Mononuclear cell (primary cell): Measurements from ENCODE around the gene CHST14. TPM values are rescaled to one million over a fixed set of nuclear protein-coding genes. Genes with fewer than 3 reads are reported as not detected.

ENCODE experiments used
- H3K27me3 ChIP-seq: 2 replicates; pipeline ENCODE4 v1.6.0; 2011; ENCODE audit warnings: low read length, control low read depth; ENCODE audit not compliant: insufficient read depth
- H3K4me1 ChIP-seq: 2 replicates; pipeline ENCODE4 v1.5.1; 2011; ENCODE audit warnings: mild to moderate bottlenecking, low read length, control low read depth; ENCODE audit not compliant: insufficient read depth
- H3K4me3 ChIP-seq: 2 replicates; pipeline ENCODE4 v1.5.1; 2011; ENCODE audit warnings: mild to moderate bottlenecking, low read length, moderate library complexity
- H3K9me3 ChIP-seq: 2 replicates; pipeline ENCODE4 v1.5.1; 2011; ENCODE audit warnings: low read depth, mild to moderate bottlenecking, control low read depth, low read length
- total RNA-seq: library from RNA; depleted of rRNA; stranded (reverse); fragments of >200 nt; gene quantifications from one replicate; pipeline ENCODE4 v1.2.3, GENCODE V29; 2012

Gene CHST14
- total RNA-seq, 1 donor = 3.9 TPM

GRCh38 chr15:40465939-40466338, 4.8 kb upstream of the CHST14 start:
- Histone ChIP-seq H3K4me3 (no peak overlapping the region), H3K27me3 (no peaks in the 10 kb centered on the region), H3K4me1 (peaks cover 7% of the 10 kb centered on the region)

GRCh38 chr15:40466426-40467260, 4.1 kb upstream of the CHST14 start:
- Histone ChIP-seq H3K27me3 (no peaks in the 10 kb centered on the region), H3K4me3 (no peak overlapping the region), H3K9me3 (no peaks in the 10 kb centered on the region), H3K4me1 (peaks cover 11% of the 10 kb centered on the region)

More at GRCh38 chr15:40465939-40466338, 4.8 kb upstream of the CHST14 start:
- no peaks in the 10 kb centered on the region for H3K9me3 ChIP-seq

GRCh38 chr15:40467261-40467615, 3.5 kb upstream of the CHST14 start:
- H3K4me1 ChIP-seq = peaks cover 17% of the 10 kb centered on the region
- no peaks in the 10 kb centered on the region for H3K27me3 ChIP-seq
- H3K4me3 ChIP-seq = no peak overlapping the region
- H3K9me3 ChIP-seq = no peaks in the 10 kb centered on the region

- Histone ChIP-seq H3K27me3 (no peaks in the 10 kb centered on the region), H3K9me3 (no peaks in the 10 kb centered on the region), H3K4me3 (no peak overlapping the region), H3K4me1 (peaks cover 21% of the 10 kb centered on the region)
These were observed 1.9 kb upstream of the CHST14 start for GRCh38 chr15:40468898-40469331.

GRCh38 chr15:40469776-40470390, 901 bp upstream of the CHST14 start:
- H3K27me3 ChIP-seq = no peaks in the 10 kb centered on the region
- H3K9me3 ChIP-seq = no peaks in the 10 kb centered on the region
- peak overlapping the region; percentile 37 for H3K4me3 ChIP-seq
- H3K4me1 ChIP-seq = peaks cover 21% of the 10 kb centered on the region

- peak overlapping the region; percentile 60 for H3K4me3 ChIP-seq
- H3K9me3 ChIP-seq = no peaks in the 10 kb centered on the region
- H3K4me1 ChIP-seq = peaks cover 21% of the 10 kb centered on the region
- no peaks in the 10 kb centered on the region for H3K27me3 ChIP-seq
These were observed 472 bp downstream of the CHST14 start for GRCh38 chr15:40471105-40471807.

- Histone ChIP-seq H3K4me3 (peak overlapping the region; percentile 60), H3K27me3 (no peaks in the 10 kb centered on the region), H3K4me1 (peaks cover 21% of the 10 kb centered on the region), H3K9me3 (no peaks in the 10 kb centered on the region)
These were observed 995 bp downstream of the CHST14 start for GRCh38 chr15:40471808-40472150.

- no peaks in the 10 kb centered on the region for H3K9me3 ChIP-seq
- no peak overlapping the region for H3K4me3 ChIP-seq
- H3K4me1 ChIP-seq = peaks cover 21% of the 10 kb centered on the region
- no peaks in the 10 kb centered on the region for H3K27me3 ChIP-seq
These were observed 1.5 kb downstream of the CHST14 start for GRCh38 chr15:40472171-40472727.

- Histone ChIP-seq H3K9me3 (no peaks in the 10 kb centered on the region), H3K4me3 (no peak overlapping the region), H3K27me3 (no peaks in the 10 kb centered on the region), H3K4me1 (peaks cover 21% of the 10 kb centered on the region)
These were observed 3.8 kb downstream of the CHST14 start for GRCh38 chr15:40474581-40474980.

GRCh38 chr15:40477642-40478327, 7.0 kb downstream of the CHST14 start:
- H3K4me1 ChIP-seq = no peaks in the 10 kb centered on the region
- no peak overlapping the region for H3K4me3 ChIP-seq
- no peaks in the 10 kb centered on the region for H3K9me3 ChIP-seq

GRCh38 chr15:40479024-40479423, 8.2 kb downstream of the CHST14 start:
- no peak overlapping the region for H3K4me3 ChIP-seq
- H3K4me1 ChIP-seq = no peaks in the 10 kb centered on the region
- no peaks in the 10 kb centered on the region for H3K27me3 ChIP-seq
- H3K9me3 ChIP-seq = no peaks in the 10 kb centered on the region

More at GRCh38 chr15:40477642-40478327, 7.0 kb downstream of the CHST14 start:
- no peaks in the 10 kb centered on the region for H3K27me3 ChIP-seq

- H3K27me3 ChIP-seq = no peaks in the 10 kb centered on the region
- no peaks in the 10 kb centered on the region for H3K4me1 ChIP-seq
- H3K4me3 ChIP-seq = no peak overlapping the region
- no peaks in the 10 kb centered on the region for H3K9me3 ChIP-seq
These were observed 10.7 kb downstream of the CHST14 start for GRCh38 chr15:40481341-40482074.

- no peaks in the 10 kb centered on the region for H3K4me1 ChIP-seq
- H3K9me3 ChIP-seq = no peaks in the 10 kb centered on the region
- no peak overlapping the region for H3K4me3 ChIP-seq
- no peaks in the 10 kb centered on the region for H3K27me3 ChIP-seq
These were observed 13.1 kb downstream of the CHST14 start for GRCh38 chr15:40483919-40484318.

- Histone ChIP-seq H3K4me3 (no peak overlapping the region), H3K4me1 (no peaks in the 10 kb centered on the region), H3K9me3 (no peaks in the 10 kb centered on the region), H3K27me3 (no peaks in the 10 kb centered on the region)
These were observed 15.4 kb downstream of the CHST14 start for GRCh38 chr15:40486066-40486770.
